ENCODE results near the gene EIF3L.
A peak's percentile ranks its signal among the peaks of the same experiment; 100 is the strongest.
"Not testable (repeated sequence)": the region's sequence is repeated elsewhere in the genome, so short reads cannot be mapped to it uniquely, and the experiment has no call there.

Gene EIF3L

GRCh38 chr22:37849089-37849751, at the start of gene EIF3L:
Gene EIF3L (plus strand): TSS chr22:37849419. CDS start chr22:37849450, 31 bp downstream.
- peak; percentile 91 for DNase-seq

DNA sequence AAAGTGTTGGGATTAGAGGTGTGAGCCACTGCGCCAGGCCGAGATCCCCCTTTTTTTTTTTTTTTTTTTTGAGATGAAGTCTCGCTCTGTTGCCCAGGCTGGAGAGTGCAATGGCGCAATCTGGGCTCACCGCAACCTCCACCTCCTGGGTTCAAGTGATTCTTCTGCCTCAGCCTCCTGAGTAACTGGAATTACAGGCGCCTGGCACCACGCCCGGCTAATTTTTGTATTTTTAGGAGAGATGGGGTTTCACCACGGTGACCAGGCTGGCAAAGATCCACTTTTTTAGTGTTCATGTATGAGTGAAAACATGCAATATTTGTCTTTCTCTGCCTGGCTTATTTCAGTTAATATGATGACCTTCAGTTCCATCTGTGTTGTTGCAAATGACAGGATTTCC, 49.2 kb upstream of the EIF3L start:
- DNase-seq = not testable (repeated sequence)

GRCh38 chr22:37801946-37802309, 47.3 kb upstream of the EIF3L start:
- no peak for DNase-seq

- no peak for DNase-seq
These were observed 46.7 kb upstream of the EIF3L start for GRCh38 chr22:37802310-37803194.

- DNase-seq = no peak
These were observed 46.0 kb upstream of the EIF3L start for GRCh38 chr22:37803195-37803638.

DNA sequence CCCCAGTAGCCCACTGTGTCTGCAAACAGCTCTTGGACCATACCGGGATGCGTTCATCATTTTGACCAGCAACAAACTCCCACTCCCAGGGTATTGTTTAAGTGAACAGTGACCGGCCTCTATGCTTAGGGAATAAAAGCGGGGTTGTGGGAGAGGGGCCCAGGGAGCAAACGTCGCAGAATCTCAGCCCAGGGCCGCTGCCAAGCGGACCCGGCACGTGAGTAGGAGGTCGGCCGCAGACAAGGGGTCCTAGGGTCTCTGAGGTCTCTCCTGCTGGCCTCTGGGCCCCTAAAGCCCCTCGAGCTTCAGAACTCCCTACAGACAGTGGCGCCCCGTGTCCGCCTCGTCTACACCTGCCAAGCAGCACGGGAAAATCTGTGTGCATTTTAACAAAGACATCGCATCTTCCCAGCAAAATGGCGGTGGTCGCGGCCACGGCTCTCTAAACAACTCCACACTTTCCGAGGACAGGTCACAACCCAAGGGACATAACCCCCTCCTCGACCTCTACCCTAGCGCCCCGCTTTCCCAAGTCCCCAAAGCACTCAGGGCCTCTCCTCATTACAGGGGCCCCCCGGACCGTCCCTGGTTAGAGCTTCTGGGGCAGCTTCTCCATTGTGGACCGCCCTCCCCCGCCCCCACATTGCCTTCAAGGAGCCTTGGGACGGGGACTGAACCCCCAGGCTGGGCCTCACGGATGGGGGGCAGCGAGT, 45.4 kb upstream of the EIF3L start:
- no peak for DNase-seq

- DNase-seq = no peak
These were observed 44.8 kb upstream of the EIF3L start for GRCh38 chr22:37804352-37804880.

GRCh38 chr22:37804881-37805809, 44.1 kb upstream of the EIF3L start:
- DNase-seq = peak; percentile 75

- DNase-seq = no peak
These were observed 43.4 kb upstream of the EIF3L start for GRCh38 chr22:37805810-37806277.

GRCh38 chr22:37806409-37807333, 42.5 kb upstream of the EIF3L start:
- no peak for DNase-seq

- DNase-seq = peak; percentile 89
These were observed 41.6 kb upstream of the EIF3L start, which contains the start of gene GCAT for GRCh38 chr22:37807410-37808293. Gene GCAT (plus strand): TSS chr22:37807934. CDS start chr22:37807968, 34 bp downstream.

GRCh38 chr22:37808294-37808657, 40.9 kb upstream of the EIF3L start:
- DNase-seq = no peak

- DNase-seq = no peak
These were observed 39.4 kb upstream of the EIF3L start for GRCh38 chr22:37809672-37810333.

DNA sequence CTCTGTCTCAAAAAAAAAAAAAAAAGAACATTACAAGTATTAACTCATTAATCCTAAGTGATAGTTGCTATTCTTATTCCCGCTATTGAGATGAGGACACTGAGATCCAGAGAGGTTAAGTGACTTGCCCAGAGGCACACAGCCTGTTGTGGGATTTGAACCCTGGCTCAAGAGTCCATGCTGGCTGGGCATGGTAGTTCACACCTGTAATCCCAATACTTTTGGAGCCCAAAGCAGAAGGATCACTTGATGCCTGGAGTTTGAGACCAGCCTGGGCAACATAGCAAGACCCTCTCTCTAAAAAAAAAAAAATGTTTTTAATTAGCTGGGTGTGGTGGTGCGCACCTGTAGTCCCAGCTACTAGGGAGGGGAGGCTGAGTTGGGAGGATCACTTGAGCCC, 37.4 kb upstream of the EIF3L start:
- DNase-seq = no peak

DNA sequence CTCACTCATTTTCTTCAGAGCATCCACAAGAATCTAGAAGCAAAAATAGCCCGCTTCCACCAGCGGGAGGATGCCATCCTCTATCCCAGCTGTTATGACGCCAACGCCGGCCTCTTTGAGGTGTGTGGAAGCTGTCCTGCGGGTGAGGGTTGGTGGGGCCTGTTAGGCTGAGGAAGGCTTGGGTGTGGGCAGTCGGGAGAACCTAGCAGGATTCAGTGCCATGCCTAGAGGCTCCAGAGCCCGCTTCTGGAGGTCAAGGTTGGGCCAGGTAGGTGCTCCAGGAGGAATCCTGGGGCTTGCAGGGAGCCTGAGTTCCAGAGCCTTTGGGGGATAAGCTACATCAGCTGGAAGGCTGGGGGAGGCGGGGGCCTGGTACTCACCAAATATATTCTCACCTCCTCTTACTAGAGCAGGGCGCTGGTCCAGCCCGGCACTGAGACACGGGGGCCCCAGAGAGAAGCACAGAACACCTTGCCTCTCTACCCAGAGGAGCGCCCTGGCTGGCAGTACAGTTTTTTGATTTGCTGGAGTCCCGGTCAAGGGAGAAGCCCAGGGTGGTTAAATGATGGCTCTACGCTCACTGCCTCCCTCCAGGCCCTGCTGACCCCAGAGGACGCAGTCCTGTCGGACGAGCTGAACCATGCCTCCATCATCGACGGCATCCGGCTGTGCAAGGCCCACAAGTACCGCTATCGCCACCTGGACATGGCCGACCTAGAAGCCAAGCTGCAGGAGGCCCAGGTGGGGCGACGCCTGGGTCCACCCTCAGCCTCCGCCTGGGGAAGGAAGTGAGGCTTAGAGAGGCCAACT, 36.1 kb upstream of the EIF3L start:
- no peak for DNase-seq

- no peak for DNase-seq
These were observed 33.6 kb upstream of the EIF3L start for GRCh38 chr22:37815593-37815992.

- no peak for DNase-seq
These were observed 32.6 kb upstream of the EIF3L start for GRCh38 chr22:37816543-37817180.
